ENCODE measurements around the gene FAM131B. TPM values are rescaled to one million over a fixed set of nuclear protein-coding genes. Genes with fewer than 3 reads are reported as not detected.
A peak's percentile ranks its signal among the peaks of the same experiment; 100 is the strongest.

The FAM131B gene
- total RNA-seq, 2 donors from 2014 or later, result 1.9 to 3.6 TPM

- H3K36me3 ChIP-seq (ENCODE audit: control insufficient read depth, insufficient read depth, low read length), result no peaks in the 10 kb centered on the region
- WGBS, 2 experiments (ENCODE audit: insufficient coverage in 1 of 2, insufficient read length in 1 of 2), result 86 to 100% methylated on average over 2 to 4 of the region's 4 CpGs
- no peak for TF ChIP-seq CTCF (conservative IDR thresholded peaks at IDR 0.05)
- H3K27ac ChIP-seq (ENCODE audit: low read depth, low read length), result no peak overlapping the region
- Mint-ChIP-seq H3K9me3 (no peaks in the 10 kb centered on the region), H3K4me1 (peaks cover 28% of the 10 kb centered on the region), H3K27me3 (ENCODE audit: insufficient read depth) (peaks cover 4% of the 10 kb centered on the region), H3K27ac (no peak overlapping the region), H3K36me3 (ENCODE audit: low read depth) (no peaks in the 10 kb centered on the region), H3K4me3 (no peak overlapping the region)
- H3K4me1 ChIP-seq (ENCODE audit: control insufficient read depth, insufficient read depth, low read length), result peaks cover 3% of the 10 kb centered on the region
- peak; percentile 36 for DNase-seq
- no peak overlapping the region for H3K4me3 ChIP-seq (ENCODE audit: low read length)
- no peak overlapping the region for H3K9ac ChIP-seq (ENCODE audit: extremely low read depth, low read length, poor library complexity, severe bottlenecking)
- no peaks in the 10 kb centered on the region for H3K9me3 ChIP-seq (ENCODE audit: control insufficient read depth, low read length)
- no peaks in the 10 kb centered on the region for H3K27me3 ChIP-seq (ENCODE audit: control insufficient read depth, insufficient read depth, low read length, poor library complexity, severe bottlenecking)
Observed at GRCh38 chr7:143372070-143372469, 9.6 kb upstream of the FAM131B start.

DNA sequence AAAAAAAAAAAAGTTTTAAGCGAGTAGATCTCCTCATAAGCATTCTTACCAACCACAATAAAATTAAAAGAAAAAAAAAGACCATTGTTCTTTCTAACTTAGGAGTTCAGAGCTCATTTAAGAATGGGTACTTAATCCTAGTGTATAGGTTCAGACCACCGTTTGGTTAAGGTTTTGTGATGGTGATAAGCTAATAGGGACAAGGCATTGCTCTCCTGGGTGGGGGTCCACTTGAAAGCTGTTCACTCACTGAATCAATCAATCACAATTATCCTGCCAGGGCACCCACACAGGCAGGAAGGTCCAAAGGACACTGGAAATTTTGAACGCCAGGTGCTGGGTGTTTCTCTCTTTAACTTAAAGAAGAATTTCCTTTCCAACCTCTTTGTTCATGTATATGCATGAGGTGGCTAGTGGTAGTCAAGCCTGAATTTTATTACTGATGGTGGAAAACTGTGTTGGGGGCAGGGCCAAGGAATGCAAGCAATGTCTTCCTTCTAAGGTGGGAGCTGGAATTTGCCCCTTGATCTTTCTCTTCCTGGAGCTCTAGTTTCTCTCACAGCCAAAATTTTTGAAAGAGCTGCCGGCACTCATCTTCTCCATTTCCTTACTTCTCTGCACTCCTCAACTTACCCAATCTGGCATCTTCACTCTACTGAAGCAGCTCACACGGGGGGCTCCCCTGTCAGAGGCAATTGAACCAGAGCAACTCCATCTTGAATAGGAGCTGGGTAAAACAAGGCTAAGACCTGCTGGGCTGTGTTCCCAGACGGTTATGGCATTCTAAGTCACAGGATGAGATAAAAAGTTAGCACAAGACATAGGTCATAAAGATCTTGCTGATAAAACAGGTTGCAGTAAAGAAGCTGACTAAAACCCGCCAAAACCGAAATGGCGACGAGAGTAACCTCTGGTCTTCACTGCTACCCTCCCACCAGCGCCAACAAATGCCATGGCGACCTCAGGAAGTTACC, 7.5 kb upstream of the FAM131B start:
- 83 to 86% methylated on average over 2 to 11 of the region's 12 CpGs for WGBS, 2 experiments (ENCODE audit: insufficient coverage in 1 of 2, insufficient read length in 1 of 2)
- peak overlapping the region; percentile 78 for H3K27ac Mint-ChIP-seq
- peaks cover 24% of the 10 kb centered on the region for H3K4me1 Mint-ChIP-seq
- no peak for TF ChIP-seq CTCF (conservative IDR thresholded peaks at IDR 0.05)
- no peak overlapping the region for H3K27ac ChIP-seq (ENCODE audit: low read depth, low read length)
- peak overlapping the region; percentile 44 for H3K4me3 ChIP-seq (ENCODE audit: low read length)
- H3K4me3 Mint-ChIP-seq, result no peak overlapping the region
- H3K27me3 ChIP-seq (ENCODE audit: control insufficient read depth, insufficient read depth, low read length, poor library complexity, severe bottlenecking), result peaks cover 2% of the 10 kb centered on the region
- H3K36me3 ChIP-seq (ENCODE audit: control insufficient read depth, insufficient read depth, low read length), result no peaks in the 10 kb centered on the region
- no peaks in the 10 kb centered on the region for H3K36me3 Mint-ChIP-seq (ENCODE audit: low read depth)
- no peaks in the 10 kb centered on the region for H3K9me3 Mint-ChIP-seq
- peaks cover 22% of the 10 kb centered on the region for H3K27me3 Mint-ChIP-seq (ENCODE audit: insufficient read depth)
- no peaks in the 10 kb centered on the region for H3K9me3 ChIP-seq (ENCODE audit: control insufficient read depth, low read length)
- peak; percentile 78 for DNase-seq
- peaks cover 3% of the 10 kb centered on the region for H3K4me1 ChIP-seq (ENCODE audit: control insufficient read depth, insufficient read depth, low read length)
- no peak overlapping the region for H3K9ac ChIP-seq (ENCODE audit: extremely low read depth, low read length, poor library complexity, severe bottlenecking)

GRCh38 chr7:143368387-143368786, 5.9 kb upstream of the FAM131B start:
- H3K9me3 Mint-ChIP-seq, result no peaks in the 10 kb centered on the region
- H3K36me3 ChIP-seq (ENCODE audit: control insufficient read depth, insufficient read depth, low read length), result no peaks in the 10 kb centered on the region
- no peak for TF ChIP-seq CTCF (conservative IDR thresholded peaks at IDR 0.05)
- H3K27ac Mint-ChIP-seq, result no peak overlapping the region
- no peaks in the 10 kb centered on the region for H3K36me3 Mint-ChIP-seq (ENCODE audit: low read depth)
- H3K9ac ChIP-seq (ENCODE audit: extremely low read depth, low read length, poor library complexity, severe bottlenecking), result no peak overlapping the region
- H3K9me3 ChIP-seq (ENCODE audit: control insufficient read depth, low read length), result no peaks in the 10 kb centered on the region
- DNase-seq, result peak; percentile 77
- 95 to 100% methylated on average over 1 of the region's 1 CpG for WGBS, 2 experiments (ENCODE audit: insufficient coverage in 1 of 2, insufficient read length in 1 of 2)
- H3K4me3 Mint-ChIP-seq, result no peak overlapping the region
- H3K27ac ChIP-seq (ENCODE audit: low read depth, low read length), result no peak overlapping the region
- no peak overlapping the region for H3K4me3 ChIP-seq (ENCODE audit: low read length)
- H3K4me1 Mint-ChIP-seq, result peaks cover 18% of the 10 kb centered on the region
- peaks cover 38% of the 10 kb centered on the region for H3K27me3 Mint-ChIP-seq (ENCODE audit: insufficient read depth)
- H3K27me3 ChIP-seq (ENCODE audit: control insufficient read depth, insufficient read depth, low read length, poor library complexity, severe bottlenecking), result peaks cover 17% of the 10 kb centered on the region
- peaks cover 3% of the 10 kb centered on the region for H3K4me1 ChIP-seq (ENCODE audit: control insufficient read depth, insufficient read depth, low read length)

Data from endodermal cell (in vitro differentiated cells).